Mucosa of descending colon (tissue), 3 donors: Measurements from ENCODE around the gene UTP15. TPM values are rescaled to one million over a fixed set of nuclear protein-coding genes. Genes with fewer than 3 reads are reported as not detected.
A peak's percentile ranks its signal among the peaks of the same experiment; 100 is the strongest.

Experiments used
- ATAC-seq: fragments of 200-7000 bp; cut with Tn5 transposase; one replicate; pipeline ENCODE4 v1.9.1; 2020; ENCODE audit warnings: mild to moderate bottlenecking, moderate library complexity
- DNase-seq, 3 donors: peaks; one replicate each; pipeline ENCODE4 v3.0.0-alpha.2; 2020
- H3K36me3 ChIP-seq: fragments of 200-600 bp; one replicate; pipeline ENCODE4 v1.8.0; 2021; ENCODE audit warnings: low read depth, mild to moderate bottlenecking
- H3K4me1 ChIP-seq: fragments of 200-600 bp; one replicate; pipeline ENCODE4 v1.8.0; 2021; ENCODE audit warnings: low read depth, mild to moderate bottlenecking
- H3K4me3 ChIP-seq: fragments of 200-600 bp; one replicate; pipeline ENCODE4 v1.8.0; 2021; ENCODE audit warnings: mild to moderate bottlenecking
- H3K9me3 ChIP-seq: fragments of 200-600 bp; one replicate; pipeline ENCODE4 v1.8.0; 2021; ENCODE audit warnings: mild to moderate bottlenecking
- CTCF ChIP-seq: fragments of 200-600 bp; IDR thresholded peaks from one replicate; pipeline ENCODE4 v1.8.0; 2022; ENCODE audit warnings: antibody characterized with exemption, mild to moderate bottlenecking
- intact Hi-C, 2 donors: fragments of 100-400 bp; cut with DNase I in 1 of 2; cut with micrococcal nuclease in 1 of 2; formaldehyde crosslinking; loops; one replicate each; pipeline versions ENCODE4 v1.11.0 to v1.11.1; 2022; cut with DNase I, micrococcal nuclease
- total RNA-seq, 3 donors: library from RNA; stranded (reverse); fragmentation: NEBNext Ultra II Directional in 2 of 3; extraction: Animal tissue kit (Norgen Biotek cat#: 25700) in 2 of 3; gene quantifications; one replicate each; pipeline versions ENCODE4 v1.2.1 to v1.2.4, GENCODE V29; 2021 to 2023
- donor health status: DM: no; HTN: no; CAD: no; lungs with moderate emphysema.
- donor health status: DM: no; HTN: no; CAD: no.
- donor health status: DM: no; HTN: yes; CAD: no.

Gene UTP15
- total RNA-seq, 3 donors from 2014 or later, result 11.9 to 15.0 (median 13.5) TPM

- H3K4me3 ChIP-seq, result no peak overlapping the region
- no peak for ATAC-seq
- no peaks in the 10 kb centered on the region for H3K36me3 ChIP-seq
- H3K4me1 ChIP-seq, result no peaks in the 10 kb centered on the region
- no peaks in the 10 kb centered on the region for H3K9me3 ChIP-seq
- no peak for TF ChIP-seq CTCF
- intact Hi-C loops, result no loop called here
- DNase-seq, result peak in 2 of 3 donors; percentile 22 to 43
Observed at GRCh38 chr5:73624888-73625287, 59.3 kb downstream of the UTP15 start.

- no peaks in the 10 kb centered on the region for H3K4me1 ChIP-seq
- no peaks in the 10 kb centered on the region for H3K9me3 ChIP-seq
- TF ChIP-seq CTCF, result no peak
- H3K4me3 ChIP-seq, result no peak overlapping the region
- DNase-seq (no peak), ATAC-seq (peak; percentile 51)
- intact Hi-C loops, result no loop called here
- H3K36me3 ChIP-seq, result no peaks in the 10 kb centered on the region
Observed at GRCh38 chr5:73625372-73625943, 59.9 kb downstream of the UTP15 start.

DNA sequence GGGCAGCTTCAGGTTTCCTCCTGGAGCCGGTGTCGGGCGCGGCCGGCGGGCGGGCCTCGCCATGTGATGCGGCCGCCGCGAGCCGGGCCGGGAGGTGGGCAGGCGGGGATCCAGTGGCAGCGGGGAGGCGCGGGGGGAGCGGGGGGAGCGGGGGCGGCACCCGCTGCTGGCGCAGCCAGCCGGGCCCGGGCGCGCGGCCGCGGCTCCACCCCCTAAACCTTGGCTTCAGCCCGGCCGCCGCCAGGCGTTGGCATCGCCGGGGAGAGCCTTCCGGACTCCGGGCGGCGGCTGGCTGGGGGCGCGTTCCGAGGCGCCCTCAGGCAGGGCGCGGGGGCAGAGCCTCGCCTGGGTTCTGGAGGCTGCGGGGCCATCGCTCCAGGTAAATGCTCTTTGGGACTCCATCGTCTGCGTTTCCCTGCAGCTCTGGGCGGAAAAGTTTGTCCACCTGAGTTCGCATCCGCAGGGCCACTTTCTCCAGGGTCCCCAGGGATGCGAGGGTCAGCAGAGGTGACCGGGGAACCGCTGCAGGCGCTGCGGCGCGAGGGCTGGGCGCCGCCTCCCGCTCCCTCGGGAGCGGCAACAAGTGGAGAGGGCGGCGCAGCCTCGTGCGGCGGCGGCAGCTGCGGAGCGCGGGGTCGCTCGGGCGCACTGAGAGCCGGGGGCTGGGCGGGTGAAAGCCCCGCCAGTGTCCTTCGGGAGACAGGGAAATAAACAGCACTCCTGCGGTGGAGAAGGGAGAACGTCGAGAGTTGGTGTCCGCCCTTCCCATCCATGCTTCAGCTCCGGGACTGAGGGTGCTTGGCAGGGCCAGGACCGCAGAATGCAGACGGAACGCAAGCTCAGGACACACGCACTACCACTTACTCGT, 60.6 kb downstream of the UTP15 start, which contains the start of gene ARHGEF28:
Gene ARHGEF28, plus strand, starts transcription at position 253 of the 868 bp plus-strand sequence. CDS start 58,656 bp downstream, outside the sequence.
- ATAC-seq (peak; percentile 94), DNase-seq (peak; percentile 77 to 86 (median 80))
- H3K4me1 ChIP-seq, result no peaks in the 10 kb centered on the region
- intact Hi-C loops, result no loop called here
- no peaks in the 10 kb centered on the region for H3K9me3 ChIP-seq
- H3K36me3 ChIP-seq, result no peaks in the 10 kb centered on the region
- TF ChIP-seq CTCF, result no peak
- H3K4me3 ChIP-seq, result peak within 1 kb of the TSS; percentile 6

DNA sequence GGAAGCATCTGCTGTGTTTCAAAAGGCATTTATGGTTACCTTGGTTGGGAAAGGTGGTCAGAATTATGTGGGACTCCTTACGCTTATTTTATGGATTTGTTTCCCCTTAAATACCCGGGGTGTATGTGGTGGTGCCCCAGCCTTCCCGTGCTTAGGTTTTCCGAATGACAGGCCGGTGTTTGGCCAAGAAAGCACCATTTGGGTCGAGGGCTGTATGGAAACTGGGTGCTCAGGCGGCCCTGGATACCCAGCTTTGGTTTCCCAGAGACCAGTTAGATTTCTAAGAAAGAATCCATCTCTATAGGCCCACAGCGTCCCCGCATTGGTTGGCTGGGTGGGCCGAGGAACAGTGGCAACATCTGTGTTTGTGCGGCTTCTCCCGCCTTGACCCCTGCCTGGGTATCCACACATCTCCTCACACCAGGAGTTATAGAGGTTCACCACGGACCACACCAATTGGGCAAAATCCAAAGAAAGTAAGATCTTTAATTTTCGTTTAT, 61.3 kb downstream of the UTP15 start:
- Histone ChIP-seq H3K9me3 (no peaks in the 10 kb centered on the region), H3K4me1 (no peaks in the 10 kb centered on the region), H3K4me3 (no peak overlapping the region), H3K36me3 (no peaks in the 10 kb centered on the region)
- DNase-seq (no peak), ATAC-seq (no peak)
- no peak for TF ChIP-seq CTCF
- intact Hi-C loops, result no loop called here

DNA sequence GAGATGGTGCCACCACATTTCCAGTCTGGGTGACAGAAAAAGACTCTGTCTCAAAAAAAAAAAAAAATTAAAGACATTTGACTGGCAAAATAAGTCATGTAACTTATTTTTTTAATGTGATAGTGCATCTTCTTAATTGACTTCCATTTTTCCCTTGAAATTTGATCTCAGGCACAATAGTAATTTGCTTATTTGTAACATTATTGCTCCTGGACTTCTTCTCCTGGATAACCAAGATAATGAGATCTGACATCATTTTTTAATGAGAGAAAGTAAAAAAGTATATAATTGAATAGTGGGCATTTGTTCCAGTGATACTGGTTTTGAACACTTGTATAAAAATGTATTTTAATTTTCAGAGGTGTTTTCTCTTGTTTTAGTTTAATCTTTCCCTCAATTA, 63.9 kb downstream of the UTP15 start:
- Histone ChIP-seq H3K36me3 (no peaks in the 10 kb centered on the region), H3K4me3 (no peak overlapping the region), H3K4me1 (no peaks in the 10 kb centered on the region), H3K9me3 (no peaks in the 10 kb centered on the region)
- no peak for ATAC-seq
- TF ChIP-seq CTCF, result no peak
- intact Hi-C loops, result no loop called here
- DNase-seq, result no peak
